GM19239 (cell line): ENCODE results near the gene PTPRN2.

Source experiments
- DNase-seq: peaks from one replicate; pipeline ENCODE4 v3.0.0; 2011; ENCODE audit warnings: low spot score; ENCODE audit not compliant: insufficient read length
- FAIRE-seq: peaks from 2 replicates; lab custom pipeline; 2011; peaks lifted over from hg19 to GRCh38; lab: Jason Lieb, UNC

PTPRN2 gene

GRCh38 chr7:157889480-157889879, 698.1 kb downstream of the PTPRN2 start:
- FAIRE-seq = no peak
- no peak for DNase-seq

DNA sequence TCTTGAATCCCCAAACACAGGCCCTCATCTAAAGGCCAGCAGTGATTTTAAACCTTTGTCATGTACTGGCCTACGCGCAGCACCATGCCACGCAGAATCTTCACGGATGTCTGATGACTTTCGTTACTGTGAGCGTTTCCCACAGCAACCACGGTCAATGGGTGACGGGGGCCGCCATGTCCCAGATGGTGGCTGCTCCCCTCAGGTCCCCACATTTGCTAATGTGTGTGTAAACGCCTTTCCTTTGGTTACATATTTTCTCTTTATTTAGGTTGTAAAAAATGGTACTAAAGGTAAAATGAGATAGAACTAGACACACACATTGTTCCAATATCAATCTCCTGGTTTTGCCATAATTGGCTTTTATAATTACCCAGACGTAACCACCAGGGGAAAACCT, 699.0 kb downstream of the PTPRN2 start:
- DNase-seq = no peak
- no peak for FAIRE-seq

GRCh38 chr7:157887400-157887799, 700.2 kb downstream of the PTPRN2 start:
- DNase-seq (no peak), FAIRE-seq (no peak)

GRCh38 chr7:157886711-157887110, 700.9 kb downstream of the PTPRN2 start:
- FAIRE-seq = no peak
- no peak for DNase-seq

DNA sequence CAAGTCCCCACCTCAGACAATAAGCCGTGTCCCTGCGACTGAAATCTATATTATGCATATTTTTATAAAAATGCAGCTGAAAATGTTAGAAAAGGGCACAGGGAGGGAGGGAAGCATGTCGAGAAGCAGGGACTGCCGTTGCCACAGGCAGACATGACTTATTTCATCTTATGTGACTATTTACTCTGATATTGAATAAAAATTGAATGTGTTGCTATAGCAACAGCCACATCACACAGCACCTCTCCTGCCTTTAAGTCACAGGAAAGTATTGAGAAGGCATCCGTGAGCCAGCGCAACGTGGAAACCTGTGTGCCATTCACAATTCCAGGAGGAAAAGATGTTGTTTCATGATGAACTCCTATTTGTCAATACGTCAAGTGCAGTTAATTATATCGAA, 701.4 kb downstream of the PTPRN2 start:
- DNase-seq = no peak
- no peak for FAIRE-seq

DNA sequence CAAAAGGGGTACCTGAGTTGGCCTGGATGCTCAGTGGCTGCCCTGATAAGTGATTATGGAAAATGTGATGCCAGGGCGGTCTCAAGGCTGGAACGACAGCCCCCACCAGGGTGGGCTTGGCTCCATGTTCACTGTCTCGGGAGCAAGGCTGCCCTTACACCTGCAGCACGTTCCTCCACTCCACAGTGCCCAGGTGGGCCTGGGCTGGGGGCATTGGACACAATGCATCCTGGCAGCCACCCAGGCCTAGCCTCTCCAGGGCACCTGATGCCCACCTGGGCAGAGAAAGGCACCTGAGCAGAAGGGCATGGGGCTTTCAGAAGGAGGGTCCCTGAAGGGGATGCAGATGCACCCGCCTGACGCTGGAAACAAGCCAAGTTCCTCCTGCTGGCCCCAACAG, 702.5 kb downstream of the PTPRN2 start:
- FAIRE-seq (no peak), DNase-seq (no peak)

GRCh38 chr7:157884461-157885062, 703.1 kb downstream of the PTPRN2 start:
- DNase-seq (no peak), FAIRE-seq (no peak)

- FAIRE-seq (no peak), DNase-seq (no peak)
Measured at GRCh38 chr7:157881048-157881771, 706.4 kb downstream of the PTPRN2 start.

DNA sequence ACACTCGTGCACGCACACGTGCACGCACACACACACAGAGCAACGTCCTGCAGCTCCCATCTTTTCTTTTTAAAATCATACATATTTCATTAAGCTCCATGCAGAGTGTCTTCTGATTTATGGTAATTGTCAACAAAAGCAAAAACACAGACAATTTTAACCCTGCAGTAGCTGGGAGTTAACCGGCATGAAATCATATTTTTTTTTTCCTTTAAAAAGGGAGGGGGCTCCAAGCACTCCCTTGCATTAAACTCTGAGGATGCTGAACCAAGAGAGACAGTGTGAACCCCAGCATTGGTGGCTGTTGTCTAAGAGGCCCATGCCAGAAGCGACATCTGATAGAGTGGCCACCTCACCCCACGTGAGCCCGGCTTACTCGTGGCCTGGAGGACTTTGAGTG, 708.2 kb downstream of the PTPRN2 start:
- FAIRE-seq (no peak), DNase-seq (no peak)

- DNase-seq (no peak), FAIRE-seq (no peak)
Measured at GRCh38 chr7:157877298-157878090, 710.1 kb downstream of the PTPRN2 start.

DNA sequence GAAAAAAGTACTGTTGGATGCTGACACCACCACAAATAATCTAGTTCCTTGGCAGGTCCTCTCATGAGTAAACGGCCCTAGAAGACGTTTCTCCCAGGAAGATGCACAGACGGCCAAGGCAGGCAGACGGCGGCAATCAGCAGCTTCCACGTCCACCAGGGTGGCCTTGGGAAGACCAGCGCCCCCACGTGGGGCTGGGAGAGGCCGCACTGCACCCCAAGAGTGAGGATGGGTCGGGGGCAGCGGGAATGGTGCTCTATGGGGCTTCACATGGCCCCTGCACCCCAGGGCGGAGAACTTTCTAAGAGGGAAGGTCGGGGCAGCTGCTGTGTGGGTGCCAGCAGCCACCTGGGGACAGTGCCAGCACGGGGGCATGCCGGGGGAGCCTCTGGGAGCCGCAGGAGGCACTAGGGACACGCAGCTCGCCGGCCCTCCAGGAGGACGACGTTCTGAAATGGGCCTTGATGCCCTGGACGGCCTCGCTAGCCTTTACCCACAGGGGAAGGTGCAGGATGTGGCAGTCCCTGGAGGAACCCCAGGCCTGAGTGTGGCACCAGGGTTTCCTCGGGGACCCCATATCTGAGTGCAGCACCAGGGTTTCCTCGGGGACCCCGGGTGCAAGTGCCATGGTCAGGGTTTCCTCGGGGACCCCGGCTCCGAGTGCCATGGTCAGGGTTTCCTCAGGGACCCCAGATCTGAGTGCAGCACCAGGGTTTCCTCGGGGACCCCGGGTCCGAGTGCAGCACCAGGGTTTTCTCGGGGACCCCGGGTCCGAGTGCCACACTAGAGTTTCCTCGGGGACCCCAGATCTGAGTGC, 710.9 kb downstream of the PTPRN2 start:
- DNase-seq (no peak), FAIRE-seq (no peak)

- DNase-seq (no peak), FAIRE-seq (no peak)
Measured at GRCh38 chr7:157875230-157876179, 712.1 kb downstream of the PTPRN2 start.

DNA sequence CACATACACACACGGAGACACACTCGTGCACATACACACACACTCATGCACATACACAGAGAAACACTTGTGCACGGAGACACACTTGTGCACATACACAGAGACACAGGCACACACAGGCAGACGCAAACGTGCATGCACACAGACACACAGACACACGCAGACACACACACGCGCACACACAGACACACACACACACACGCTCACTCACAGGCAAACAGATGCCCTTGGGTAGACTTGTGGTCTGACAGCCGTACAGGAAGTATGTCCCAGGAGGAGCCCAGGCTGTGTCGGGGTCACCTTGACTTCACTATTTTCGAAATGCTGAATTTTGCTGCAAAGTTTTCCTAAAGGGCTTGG, 712.8 kb downstream of the PTPRN2 start:
- no peak for FAIRE-seq

DNA sequence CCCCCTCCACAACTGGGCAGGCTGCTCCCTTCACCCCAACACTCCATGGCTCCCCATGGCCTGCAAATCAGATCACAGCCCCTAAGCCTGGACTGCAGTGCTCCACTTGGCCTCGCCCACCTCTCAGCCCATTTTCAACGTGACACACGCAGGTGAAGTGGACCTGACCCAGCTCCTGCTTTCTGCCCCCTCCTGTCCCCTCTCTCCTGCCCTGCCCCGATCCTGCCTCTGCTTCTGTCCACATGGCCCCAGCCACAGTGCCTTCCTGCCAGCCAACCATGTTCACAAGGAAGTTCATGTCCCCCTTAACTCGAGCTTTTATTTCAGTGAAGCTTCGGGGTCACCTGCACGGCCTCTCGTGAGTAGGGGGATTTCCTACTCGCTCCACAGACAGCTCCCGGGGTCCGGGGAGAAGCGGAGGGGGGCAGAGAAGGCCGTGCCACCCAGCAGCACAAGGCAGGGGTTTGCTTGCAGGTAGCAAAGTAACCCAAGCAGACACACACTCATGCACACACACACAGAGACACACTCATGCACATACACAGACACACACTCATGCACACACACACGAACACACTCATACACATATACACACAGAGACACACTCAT, 713.3 kb downstream of the PTPRN2 start:
- FAIRE-seq = no peak
- DNase-seq = no peak

More for the DNA sequence above, 712.8 kb downstream of the PTPRN2 start:
- no peak for DNase-seq

DNA sequence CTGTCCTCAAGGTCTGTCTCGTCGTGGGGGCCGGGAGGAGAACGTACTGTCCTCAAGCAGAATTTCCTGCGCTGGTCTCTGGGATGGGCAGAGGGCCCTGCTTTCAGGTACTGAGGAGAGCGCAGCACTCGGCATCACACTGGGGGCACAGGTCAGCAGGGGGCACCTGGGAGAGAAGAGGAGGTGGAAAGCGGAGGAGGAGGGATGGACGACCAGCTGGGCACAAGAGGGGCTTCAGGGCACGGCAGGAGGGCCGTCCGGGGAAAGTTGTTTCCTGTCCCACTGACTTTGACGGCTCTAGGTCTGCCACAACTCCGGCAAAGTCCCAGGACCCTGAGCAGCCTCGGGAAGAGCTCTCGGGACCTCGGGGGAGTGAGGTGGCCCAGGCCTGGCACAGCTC, 714.0 kb downstream of the PTPRN2 start:
- DNase-seq = no peak
- FAIRE-seq = no peak

DNA sequence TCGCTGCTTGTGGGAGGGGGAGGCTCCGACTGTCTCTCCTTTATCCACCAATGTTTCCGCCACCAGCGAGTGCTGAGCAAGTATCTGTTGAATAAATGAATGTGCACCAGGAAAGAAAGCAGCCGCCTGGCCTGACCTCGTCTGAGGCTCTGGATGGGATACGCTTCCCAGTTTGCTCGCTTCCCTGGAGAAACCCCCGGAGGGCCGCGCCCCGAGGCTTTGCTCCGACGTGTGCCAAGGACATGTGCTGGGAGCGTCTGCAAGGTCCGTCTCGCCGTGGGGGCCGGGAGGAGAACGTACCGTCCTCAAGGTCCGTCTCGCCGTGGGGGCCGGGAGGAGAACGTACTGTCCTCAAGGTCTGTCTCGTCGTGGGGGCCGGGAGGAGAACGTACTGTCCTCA, 714.4 kb downstream of the PTPRN2 start:
- no peak for DNase-seq
- FAIRE-seq = no peak

- no peak for FAIRE-seq
- no peak for DNase-seq
Measured at GRCh38 chr7:157872447-157872846, 715.2 kb downstream of the PTPRN2 start.

DNA sequence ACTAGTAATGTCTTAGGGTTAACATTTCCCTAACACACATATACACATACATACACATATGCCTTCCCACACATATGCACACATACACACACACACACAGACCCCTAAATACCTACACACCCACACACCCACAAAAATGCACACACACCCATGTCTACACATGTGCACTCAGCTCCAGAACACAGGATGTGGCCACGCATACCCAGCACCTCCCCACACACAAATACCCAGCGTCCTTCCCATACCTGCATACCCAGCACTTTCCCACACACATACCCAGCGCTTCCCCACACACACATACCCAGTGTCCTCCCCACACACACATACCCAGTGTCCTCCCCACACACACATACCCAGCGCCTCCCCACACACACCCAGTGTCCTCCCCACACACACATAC, 715.9 kb downstream of the PTPRN2 start:
- no peak for FAIRE-seq
- no peak for DNase-seq

- no peak for DNase-seq
- no peak for FAIRE-seq
Measured at GRCh38 chr7:157870644-157871290, 716.9 kb downstream of the PTPRN2 start.
